ENCODE measurements around the gene NCR2. TPM values are rescaled to one million over a fixed set of nuclear protein-coding genes. Genes with fewer than 3 reads are reported as not detected.

NCR2 gene
- total and polyA plus RNA-seq, 3 experiments from 2014 or later, result not detected

GRCh38 chr6:41318654-41319565 is 16.5 kb upstream of the NCR2 start:
- Mint-ChIP-seq H3K4me1 (peaks cover 7 to 15% (median 10%) of the 10 kb centered on the region in 3 donors), H3K36me3 (no peaks in the 10 kb centered on the region), H3K27ac (peak overlapping the region in 2 of 8 donors; percentile 13 to 32), H3K4me3 (peak overlapping the region in 6 of 7 donors; percentile 50 to 71 (median 70)), H3K9me3 (no peaks in the 10 kb centered on the region), H3K27me3 (peaks cover 5 to 40% of the 10 kb centered on the region in 2 donors)
- peaks cover 12% of the 10 kb centered on the region for H3K4me1 ChIP-seq (ENCODE audit: insufficient read depth, low read length)
- CTCF ChIA-PET, result interaction anchor here (0.9 to 4.4 kb wide), 10 partner anchors 9 to 89 kb away, joined by 3 to 36 read pairs (median 4); partner anchors contain the start of gene NCR2
- peak; percentile 69 to 83 (median 75) for DNase-seq
- H3K4me3 ChIP-seq (ENCODE audit: low read length), result peak overlapping the region; percentile 34
- no peak overlapping the region for H3K27ac ChIP-seq (ENCODE audit: low read depth, low read length)
- POLR2A ChIA-PET, result no interaction called here
- no peaks in the 10 kb centered on the region for H3K36me3 ChIP-seq (ENCODE audit: insufficient read depth, low read length)
- H3K9me3 ChIP-seq (ENCODE audit: low read length), result no peaks in the 10 kb centered on the region
- H3K27me3 ChIP-seq (ENCODE audit: insufficient read depth, low read length, poor library complexity, severe bottlenecking), result peaks cover 10% of the 10 kb centered on the region

GRCh38 chr6:41321183-41321582 is 14.2 kb upstream of the NCR2 start:
- Histone ChIP-seq H3K27ac (ENCODE audit: low read depth, low read length) (no peak overlapping the region), H3K4me1 (ENCODE audit: insufficient read depth, low read length) (peaks cover 12% of the 10 kb centered on the region), H3K4me3 (ENCODE audit: low read length) (no peak overlapping the region), H3K9me3 (ENCODE audit: low read length) (no peaks in the 10 kb centered on the region), H3K27me3 (ENCODE audit: insufficient read depth, low read length, poor library complexity, severe bottlenecking) (peaks cover 12% of the 10 kb centered on the region), H3K36me3 (ENCODE audit: insufficient read depth, low read length) (no peaks in the 10 kb centered on the region)
- no peaks in the 10 kb centered on the region for H3K36me3 Mint-ChIP-seq
- H3K27me3 Mint-ChIP-seq, result peaks cover 8 to 40% of the 10 kb centered on the region in 2 donors
- H3K4me1 Mint-ChIP-seq, result peaks cover 7 to 15% (median 10%) of the 10 kb centered on the region in 3 donors
- ChIA-PET CTCF (interaction anchor here (0.8 to 4.4 kb wide), 5 partner anchors 11 to 47 kb away, joined by 3 to 36 read pairs (median 6); partner anchors contain the start of gene NCR2), POLR2A (no interaction called here)
- H3K4me3 Mint-ChIP-seq, result no peak overlapping the region
- no peak overlapping the region for H3K27ac Mint-ChIP-seq
- no peak for DNase-seq
- H3K9me3 Mint-ChIP-seq, result no peaks in the 10 kb centered on the region

- peaks cover 11 to 24% of the 10 kb centered on the region in 2 donors for H3K27me3 Mint-ChIP-seq
- no peaks in the 10 kb centered on the region for H3K9me3 Mint-ChIP-seq
- POLR2A ChIA-PET, result no interaction called here
- DNase-seq, result no peak
- Histone ChIP-seq H3K27me3 (ENCODE audit: insufficient read depth, low read length, poor library complexity, severe bottlenecking) (peaks cover 5% of the 10 kb centered on the region), H3K36me3 (ENCODE audit: insufficient read depth, low read length) (no peaks in the 10 kb centered on the region), H3K4me3 (ENCODE audit: low read length) (no peak overlapping the region), H3K9me3 (ENCODE audit: low read length) (no peaks in the 10 kb centered on the region), H3K4me1 (ENCODE audit: insufficient read depth, low read length) (no peaks in the 10 kb centered on the region), H3K27ac (ENCODE audit: low read depth, low read length) (no peak overlapping the region)
- no peak overlapping the region for H3K4me3 Mint-ChIP-seq
- peaks cover 0 to 5% (median 4%) of the 10 kb centered on the region in 3 donors for H3K4me1 Mint-ChIP-seq
- no peaks in the 10 kb centered on the region for H3K36me3 Mint-ChIP-seq
- CTCF ChIA-PET, result no interaction called here
- no peak overlapping the region for H3K27ac Mint-ChIP-seq
Measured at GRCh38 chr6:41325446-41326066, 9.9 kb upstream of the NCR2 start.

GRCh38 chr6:41326092-41326491 is 9.3 kb upstream of the NCR2 start:
- peaks cover 5% of the 10 kb centered on the region for H3K27me3 ChIP-seq (ENCODE audit: insufficient read depth, low read length, poor library complexity, severe bottlenecking)
- ChIA-PET POLR2A (no interaction called here), CTCF (no interaction called here)
- no peaks in the 10 kb centered on the region for H3K36me3 ChIP-seq (ENCODE audit: insufficient read depth, low read length)
- H3K4me3 ChIP-seq (ENCODE audit: low read length), result no peak overlapping the region
- no peaks in the 10 kb centered on the region for H3K9me3 ChIP-seq (ENCODE audit: low read length)
- no peak for DNase-seq
- H3K27ac ChIP-seq (ENCODE audit: low read depth, low read length), result no peak overlapping the region
- Mint-ChIP-seq H3K27me3 (peaks cover 11 to 24% of the 10 kb centered on the region in 2 donors), H3K27ac (no peak overlapping the region), H3K4me1 (peaks cover 2 to 7% (median 5%) of the 10 kb centered on the region in 3 donors), H3K4me3 (no peak overlapping the region), H3K9me3 (no peaks in the 10 kb centered on the region), H3K36me3 (no peaks in the 10 kb centered on the region)
- H3K4me1 ChIP-seq (ENCODE audit: insufficient read depth, low read length), result no peaks in the 10 kb centered on the region

DNA sequence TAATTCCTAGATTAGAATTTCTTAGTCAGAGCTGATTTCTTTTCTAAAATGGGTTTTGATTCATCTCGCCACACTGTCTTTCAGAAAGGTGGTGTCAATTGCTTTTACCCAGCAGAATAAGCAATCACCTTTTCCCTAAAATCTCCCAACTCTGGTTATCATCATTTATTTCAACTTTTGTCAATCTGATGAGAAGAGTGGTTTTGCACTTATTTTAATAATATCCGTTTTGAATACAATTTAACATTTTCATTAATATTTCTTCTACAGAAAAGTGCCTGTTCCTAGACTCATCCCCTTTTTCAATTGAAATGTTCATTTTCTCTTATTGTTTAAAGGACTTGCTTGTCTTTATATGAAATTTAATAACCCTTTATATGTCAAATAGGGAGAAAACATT is 8.2 kb upstream of the NCR2 start:
- POLR2A ChIA-PET, result no interaction called here
- Histone ChIP-seq H3K27me3 (ENCODE audit: insufficient read depth, low read length, poor library complexity, severe bottlenecking) (peaks cover 5% of the 10 kb centered on the region), H3K9me3 (ENCODE audit: low read length) (no peaks in the 10 kb centered on the region), H3K27ac (ENCODE audit: low read depth, low read length) (no peak overlapping the region), H3K4me3 (ENCODE audit: low read length) (no peak overlapping the region), H3K4me1 (ENCODE audit: insufficient read depth, low read length) (peaks cover 11% of the 10 kb centered on the region), H3K36me3 (ENCODE audit: insufficient read depth, low read length) (no peaks in the 10 kb centered on the region)
- DNase-seq, result no peak
- CTCF ChIA-PET, result no interaction called here
- Mint-ChIP-seq H3K36me3 (no peaks in the 10 kb centered on the region), H3K27ac (no peak overlapping the region), H3K9me3 (no peaks in the 10 kb centered on the region), H3K27me3 (peaks cover 11 to 24% of the 10 kb centered on the region in 2 donors), H3K4me3 (no peak overlapping the region), H3K4me1 (peaks cover 13 to 18% (median 16%) of the 10 kb centered on the region in 3 donors)

- Mint-ChIP-seq H3K4me3 (peak overlapping the region; percentile 11 to 72 (median 47)), H3K27me3 (peaks cover 4 to 5% of the 10 kb centered on the region in 2 donors), H3K27ac (peak overlapping the region; percentile 86 to 98 (median 96)), H3K4me1 (peaks cover 56 to 60% (median 56%) of the 10 kb centered on the region in 3 donors), H3K9me3 (peaks cover 0 to 1% (median 0%) of the 10 kb centered on the region in 5 donors), H3K36me3 (no peaks in the 10 kb centered on the region)
- Histone ChIP-seq H3K4me1 (ENCODE audit: insufficient read depth, low read length) (peaks cover 43% of the 10 kb centered on the region), H3K27me3 (ENCODE audit: insufficient read depth, low read length, poor library complexity, severe bottlenecking) (no peaks in the 10 kb centered on the region), H3K27ac (ENCODE audit: low read depth, low read length) (peak overlapping the region; percentile 11), H3K4me3 (ENCODE audit: low read length) (no peak overlapping the region), H3K36me3 (ENCODE audit: insufficient read depth, low read length) (no peaks in the 10 kb centered on the region), H3K9me3 (ENCODE audit: low read length) (no peaks in the 10 kb centered on the region)
- no peak for DNase-seq
- ChIA-PET CTCF (interaction anchor here (1.5 to 6.4 kb wide), 4 partner anchors 12 to 140 kb away, joined by 3 to 36 read pairs (median 16); no protein-coding TSS in a partner anchor), POLR2A (no interaction called here)
Measured at GRCh38 chr6:41331401-41332150, 3.8 kb upstream of the NCR2 start.

- Histone ChIP-seq H3K27ac (ENCODE audit: low read depth, low read length) (no peak overlapping the region), H3K27me3 (ENCODE audit: insufficient read depth, low read length, poor library complexity, severe bottlenecking) (no peaks in the 10 kb centered on the region), H3K4me1 (ENCODE audit: insufficient read depth, low read length) (peaks cover 43% of the 10 kb centered on the region), H3K9me3 (ENCODE audit: low read length) (no peaks in the 10 kb centered on the region), H3K4me3 (ENCODE audit: low read length) (no peak overlapping the region), H3K36me3 (ENCODE audit: insufficient read depth, low read length) (no peaks in the 10 kb centered on the region)
- H3K27ac Mint-ChIP-seq, result peak overlapping the region; percentile 86 to 98 (median 96)
- CTCF ChIA-PET, result interaction anchor here (1.5 to 6.4 kb wide), 5 partner anchors 12 to 140 kb away, joined by 3 to 36 read pairs (median 17); no protein-coding TSS in a partner anchor
- peaks cover 0 to 1% (median 0%) of the 10 kb centered on the region in 5 donors for H3K9me3 Mint-ChIP-seq
- H3K36me3 Mint-ChIP-seq, result no peaks in the 10 kb centered on the region
- H3K4me3 Mint-ChIP-seq, result peak overlapping the region in 6 of 7 donors; percentile 11 to 56 (median 46)
- H3K27me3 Mint-ChIP-seq, result peaks cover 0 to 4% of the 10 kb centered on the region in 2 donors
- no peak for DNase-seq
- peaks cover 57 to 64% (median 59%) of the 10 kb centered on the region in 3 donors for H3K4me1 Mint-ChIP-seq
- POLR2A ChIA-PET, result interaction anchor here (2.8 kb wide), 1 partner anchor 13 kb away, joined by 12 read pairs; no protein-coding TSS in a partner anchor
Measured at GRCh38 chr6:41332241-41332640, 3.2 kb upstream of the NCR2 start.

Measured in CD8-positive, alpha-beta memory T cell (primary cell).